DND-41 (cell line): ENCODE measurements around the gene ZYG11A.
"Not testable (repeated sequence)": the region's sequence is repeated elsewhere in the genome, so short reads cannot be mapped to it uniquely, and the experiment has no call there.

ENCODE experiments used
- ATAC-seq: fragments of 200-7000 bp; cut with Tn5 transposase; 3 replicates; pipeline ENCODE4 v1.9.1; 2021; ENCODE audit warnings: low read depth; ENCODE audit not compliant: insufficient read depth
- DNase-seq: peaks from one replicate; pipeline ENCODE4 v3.0.0-alpha.2; 2020
- H2AFZ ChIP-seq: 2 replicates; pipeline ENCODE4 v1.6.0; 2012; ENCODE audit warnings: low read depth, low read length
- H3K27ac ChIP-seq: 2 replicates; pipeline ENCODE4 v1.5.1; 2012; ENCODE audit warnings: low read length, inconsistent platforms
- H3K27me3 ChIP-seq: fragments of 200-600 bp; sonication (generic); 2 replicates; pipeline ENCODE4 v1.6.0; 2012; ENCODE audit warnings: low read length, mild to moderate bottlenecking, inconsistent platforms; ENCODE audit not compliant: insufficient read depth, poor library complexity
- H3K36me3 ChIP-seq: 2 replicates; pipeline ENCODE4 v1.5.1; 2012; ENCODE audit warnings: low read length, inconsistent platforms; ENCODE audit not compliant: insufficient read depth
- H3K4me1 ChIP-seq: 2 replicates; pipeline ENCODE4 v1.5.1; 2012; ENCODE audit warnings: mild to moderate bottlenecking, low read length; ENCODE audit not compliant: insufficient read depth
- H3K4me2 ChIP-seq: 2 replicates; pipeline ENCODE4 v1.6.0; 2012; ENCODE audit warnings: mild to moderate bottlenecking, moderate library complexity, low read length, inconsistent platforms; ENCODE audit not compliant: insufficient read depth
- H3K4me3 ChIP-seq, 2 experiments: fragments of 200-600 bp in 1 of 2; shearing (Covaris generic) in 1 of 2; 2 replicates each; pipeline ENCODE4 v1.5.1; 2012 to 2016; ENCODE audit warnings: inconsistent platforms in 2 of 2, low read length in 2 of 2, mild to moderate bottlenecking in 2 of 2, low read depth in 1 of 2, moderate library complexity in 1 of 2
- H3K79me2 ChIP-seq: 2 replicates; pipeline ENCODE4 v1.6.0; 2012; ENCODE audit warnings: low read length, inconsistent platforms; ENCODE audit not compliant: insufficient read depth
- H3K9ac ChIP-seq: 2 replicates; pipeline ENCODE4 v1.6.0; 2012; ENCODE audit warnings: low read depth, mild to moderate bottlenecking, inconsistent platforms, low read length, moderate library complexity
- H3K9me3 ChIP-seq: 2 replicates; pipeline ENCODE4 v1.5.1; 2012; ENCODE audit warnings: low read length, moderate library complexity, mild to moderate bottlenecking, inconsistent platforms; ENCODE audit not compliant: insufficient read depth, severe bottlenecking
- H4K20me1 ChIP-seq: 2 replicates; pipeline ENCODE4 v1.6.0; 2012; ENCODE audit warnings: low read length; ENCODE audit not compliant: insufficient read depth
- CTCF ChIP-seq: IDR thresholded peaks from 2 replicates; pipeline ENCODE4 v1.5.1; 2012; ENCODE audit warnings: borderline replicate concordance, low read length, moderate library complexity, mild to moderate bottlenecking; ENCODE audit not compliant: poor library complexity, severe bottlenecking; ENCODE audit errors: extremely low read depth
- EZH2 ChIP-seq: IDR thresholded peaks from 3 replicates; pipeline ENCODE4 v1.6.1; 2012; ENCODE audit warnings: borderline replicate concordance, low read depth, mild to moderate bottlenecking, moderate library complexity, low read length, inconsistent platforms; ENCODE audit not compliant: severe bottlenecking

The ZYG11A gene

GRCh38 chr1:52801011-52801410 is 41.5 kb upstream of the ZYG11A start:
- ATAC-seq (no peak), DNase-seq (no peak)
- TF ChIP-seq EZH2 (no peak), CTCF (no peak)
- no peak overlapping the region for H3K4me3 ChIP-seq
- H3K9me3 ChIP-seq, result no peaks in the 10 kb centered on the region
- no peaks in the 10 kb centered on the region for H3K27me3 ChIP-seq
- H3K4me2 ChIP-seq, result no peak overlapping the region
- no peaks in the 10 kb centered on the region for H4K20me1 ChIP-seq
- no peaks in the 10 kb centered on the region for H3K79me2 ChIP-seq
- no peak overlapping the region for H3K27ac ChIP-seq
- no peak overlapping the region for H2AFZ ChIP-seq
- peaks cover 26% of the 10 kb centered on the region for H3K36me3 ChIP-seq
- H3K4me1 ChIP-seq, result no peaks in the 10 kb centered on the region
- no peak overlapping the region for H3K9ac ChIP-seq

- not testable (repeated sequence) for ATAC-seq, H3K27ac ChIP-seq, H3K9ac ChIP-seq
These were observed 38.5 kb upstream of the ZYG11A start for GRCh38 chr1:52804083-52804482.

GRCh38 chr1:52814465-52814864 is 28.1 kb upstream of the ZYG11A start:
- no peaks in the 10 kb centered on the region for H3K27me3 ChIP-seq
- peaks cover 34% of the 10 kb centered on the region for H3K36me3 ChIP-seq
- H4K20me1 ChIP-seq, result no peaks in the 10 kb centered on the region
- TF ChIP-seq CTCF, result no peak
- no peak for TF ChIP-seq EZH2
- no peak overlapping the region for H3K4me2 ChIP-seq
- no peaks in the 10 kb centered on the region for H3K79me2 ChIP-seq
- DNase-seq, result no peak
- H2AFZ ChIP-seq, result no peak overlapping the region
- H3K9ac ChIP-seq, result no peak overlapping the region
- H3K4me3 ChIP-seq, result no peak overlapping the region
- no peak overlapping the region for H3K27ac ChIP-seq
- no peaks in the 10 kb centered on the region for H3K9me3 ChIP-seq
- no peaks in the 10 kb centered on the region for H3K4me1 ChIP-seq
- ATAC-seq, result no peak

More at GRCh38 chr1:52804083-52804482, 38.5 kb upstream of the ZYG11A start:
- not testable (repeated sequence) for H3K9me3 ChIP-seq, H4K20me1 ChIP-seq, H3K79me2 ChIP-seq, DNase-seq, H2AFZ ChIP-seq, H3K4me1 ChIP-seq, H3K27me3 ChIP-seq, H3K4me2 ChIP-seq, H3K4me3 ChIP-seq
- peaks cover 17% of the 10 kb centered on the region for H3K36me3 ChIP-seq

GRCh38 chr1:52820830-52821229 is 21.7 kb upstream of the ZYG11A start:
- not testable (repeated sequence) for H4K20me1 ChIP-seq, ATAC-seq, H3K4me2 ChIP-seq, H3K4me3 ChIP-seq, H3K4me1 ChIP-seq, DNase-seq, H3K79me2 ChIP-seq, H3K27ac ChIP-seq, H3K9ac ChIP-seq, H2AFZ ChIP-seq, H3K27me3 ChIP-seq, H3K9me3 ChIP-seq
- peaks cover 22% of the 10 kb centered on the region; the same call in 1 of the 2 replicates for H3K36me3 ChIP-seq
